Uterus (tissue), 4 donors: ENCODE measurements around the gene SHC4. TPM values are rescaled to one million over a fixed set of nuclear protein-coding genes. Genes with fewer than 3 reads are reported as not detected.

Experiments used
- DNase-seq, 2 donors: peaks; one replicate each; pipeline ENCODE4 v3.0.0-alpha.2; 2019 to 2020
- H3K27ac ChIP-seq, 2 donors: fragments of 200-600 bp; sonication (generic); 1 replicate in 1 of 2; 2 replicates in 1 of 2; pipeline ENCODE4 v1.5.1; 2016 to 2018
- H3K27me3 ChIP-seq, 2 donors: fragments of 200-600 bp; sonication (generic); one replicate each; pipeline ENCODE4 v1.5.1; 2018 to 2019; ENCODE audit warnings: control low read depth in 1 of 2
- H3K36me3 ChIP-seq, 2 donors: fragments of 200-600 bp; sonication (generic); one replicate each; pipeline ENCODE4 v1.5.1; 2019; ENCODE audit warnings: control low read depth in 1 of 2
- H3K4me1 ChIP-seq, 2 donors: fragments of 200-600 bp; sonication (generic); one replicate each; pipeline ENCODE4 v1.5.1; 2018 to 2019; ENCODE audit warnings: control low read depth in 1 of 2
- H3K4me3 ChIP-seq, 2 donors: fragments of 200-600 bp; sonication (generic); 1 replicate in 1 of 2; 2 replicates in 1 of 2; pipeline ENCODE4 v1.5.1; 2018 to 2019; ENCODE audit warnings: mild to moderate bottlenecking in 1 of 2
- H3K9me3 ChIP-seq, 2 donors: fragments of 200-600 bp; sonication (generic); one replicate each; pipeline ENCODE4 v1.5.1; 2019; ENCODE audit warnings: control low read depth in 1 of 2
- POLR2A ChIP-seq, 2 donors: fragments of 450-650 bp; IDR thresholded peaks; one replicate each; pipeline ENCODE4 v1.6.1; 2016; ENCODE audit warnings: antibody characterized with exemption in 2 of 2, mild to moderate bottlenecking in 1 of 2, moderate library complexity in 1 of 2
- intact Hi-C: fragments of 100-400 bp; cut with DNase I; formaldehyde crosslinking; loops from one replicate; pipeline ENCODE4 v1.15.1; 2023; ENCODE audit warnings: low total_unique reads
- total RNA-seq, 4 donors: library from RNA; depleted of rRNA in 3 of 4; stranded (reverse); fragments of >200 nt in 3 of 4; gene quantifications; one replicate each; pipeline versions ENCODE4 v1.1.0 to v1.2.4, GENCODE V29; 2014 to 2023
- TF ChIP-seq, protein P1 (sequence below), 4 experiments: fragments of 200-600 bp in 2 of 4; fragments of 450-650 bp in 2 of 4; sonication (generic) in 2 of 4; IDR thresholded peaks; one replicate each; pipeline ENCODE4 v1.5.1; 2016 to 2019; ENCODE audit warnings: antibody characterized with exemption in 4 of 4, mild to moderate bottlenecking in 2 of 4, moderate library complexity in 1 of 4
- donor health status: DM: yes; HTN: yes; CAD: no.

Gene SHC4
- total RNA-seq, 4 donors from 2014 or later, result 0.88 to 6.8 (median 5.0) TPM; not detected in 1

DNA sequence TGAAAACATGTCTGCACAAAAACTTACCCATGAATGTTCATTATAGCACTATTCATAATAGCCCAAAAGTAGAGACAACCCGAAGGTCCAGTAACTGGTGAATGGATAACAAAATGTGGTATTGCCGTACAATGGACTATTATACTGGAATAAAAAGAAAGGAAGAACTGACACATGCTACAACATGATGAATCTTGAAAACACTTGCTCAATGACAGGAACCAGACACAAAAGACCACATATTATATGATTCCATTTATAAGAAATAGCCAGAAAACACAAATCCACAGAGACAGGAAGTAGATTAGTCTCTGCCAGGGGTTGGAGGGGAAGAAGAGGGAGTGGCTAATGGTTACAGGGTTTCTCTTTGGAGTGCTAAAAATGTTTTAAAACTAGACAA lies 18.3 kb downstream of the SHC4 start:
- no peak for DNase-seq
- TF ChIP-seq, protein P1, sequence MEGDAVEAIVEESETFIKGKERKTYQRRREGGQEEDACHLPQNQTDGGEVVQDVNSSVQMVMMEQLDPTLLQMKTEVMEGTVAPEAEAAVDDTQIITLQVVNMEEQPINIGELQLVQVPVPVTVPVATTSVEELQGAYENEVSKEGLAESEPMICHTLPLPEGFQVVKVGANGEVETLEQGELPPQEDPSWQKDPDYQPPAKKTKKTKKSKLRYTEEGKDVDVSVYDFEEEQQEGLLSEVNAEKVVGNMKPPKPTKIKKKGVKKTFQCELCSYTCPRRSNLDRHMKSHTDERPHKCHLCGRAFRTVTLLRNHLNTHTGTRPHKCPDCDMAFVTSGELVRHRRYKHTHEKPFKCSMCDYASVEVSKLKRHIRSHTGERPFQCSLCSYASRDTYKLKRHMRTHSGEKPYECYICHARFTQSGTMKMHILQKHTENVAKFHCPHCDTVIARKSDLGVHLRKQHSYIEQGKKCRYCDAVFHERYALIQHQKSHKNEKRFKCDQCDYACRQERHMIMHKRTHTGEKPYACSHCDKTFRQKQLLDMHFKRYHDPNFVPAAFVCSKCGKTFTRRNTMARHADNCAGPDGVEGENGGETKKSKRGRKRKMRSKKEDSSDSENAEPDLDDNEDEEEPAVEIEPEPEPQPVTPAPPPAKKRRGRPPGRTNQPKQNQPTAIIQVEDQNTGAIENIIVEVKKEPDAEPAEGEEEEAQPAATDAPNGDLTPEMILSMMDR (IDR thresholded peaks at IDR 0.05), result no peak
- TF ChIP-seq POLR2A (IDR thresholded peaks at IDR 0.05), result no peak

DNA sequence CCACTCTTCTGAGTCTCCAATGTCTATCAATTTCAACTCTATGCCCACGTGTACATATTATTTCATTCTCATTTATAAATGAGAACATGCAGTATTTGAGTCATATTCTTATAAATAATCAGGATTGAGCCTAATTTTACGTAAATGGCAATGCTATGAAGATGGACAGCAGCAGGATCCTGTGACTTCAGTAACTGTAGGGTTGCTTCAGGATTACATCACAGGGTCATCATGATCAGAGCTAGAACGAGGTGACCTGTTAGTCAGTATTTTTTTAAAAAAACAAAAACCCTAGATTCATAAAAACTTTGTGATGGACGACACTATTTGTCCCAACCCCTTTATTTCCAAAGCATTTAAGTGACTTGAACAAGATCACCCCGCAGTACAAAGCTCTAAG lies 21.8 kb downstream of the SHC4 start:
- H3K27me3 ChIP-seq, result no peaks in the 10 kb centered on the region
- H3K4me3 ChIP-seq, result no peak overlapping the region
- H3K9me3 ChIP-seq, result no peaks in the 10 kb centered on the region
- no peaks in the 10 kb centered on the region for H3K4me1 ChIP-seq
- no peak overlapping the region for H3K27ac ChIP-seq
- TF ChIP-seq, protein P1 (IDR thresholded peaks at IDR 0.05), result no peak
- TF ChIP-seq POLR2A (IDR thresholded peaks at IDR 0.05), result no peak
- H3K36me3 ChIP-seq, result no peaks in the 10 kb centered on the region
- intact Hi-C loops, result no loop called here
- no peak for DNase-seq

More for the DNA sequence above, 18.3 kb downstream of the SHC4 start:
- Histone ChIP-seq H3K36me3 (no peaks in the 10 kb centered on the region), H3K27me3 (no peaks in the 10 kb centered on the region), H3K9me3 (no peaks in the 10 kb centered on the region), H3K27ac (no peak overlapping the region), H3K4me1 (no peaks in the 10 kb centered on the region), H3K4me3 (no peak overlapping the region)
- intact Hi-C loops, result no loop called here

DNA sequence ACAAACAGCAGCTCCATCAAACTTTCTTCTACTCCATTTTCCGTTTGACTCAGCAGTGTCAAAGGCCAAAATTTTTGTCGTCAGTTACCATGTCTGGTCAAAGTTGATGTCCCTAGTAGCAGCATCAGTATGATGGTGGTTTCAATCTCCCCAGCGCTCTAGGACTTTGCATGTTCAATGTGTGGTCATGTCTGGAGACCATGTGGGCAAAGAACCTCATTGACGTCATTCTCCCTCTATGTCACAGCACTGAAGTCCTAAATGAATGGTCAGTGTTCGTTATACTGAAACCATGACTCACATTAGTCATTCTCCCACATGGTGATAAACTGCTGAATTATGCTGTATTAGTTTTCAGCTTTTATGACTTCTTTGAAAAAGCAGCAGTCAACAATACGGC lies 23.2 kb downstream of the SHC4 start:
- no peak for DNase-seq
- Histone ChIP-seq H3K27ac (no peak overlapping the region), H3K27me3 (no peaks in the 10 kb centered on the region), H3K4me1 (no peaks in the 10 kb centered on the region), H3K4me3 (no peak overlapping the region), H3K9me3 (no peaks in the 10 kb centered on the region), H3K36me3 (no peaks in the 10 kb centered on the region)
- intact Hi-C loops, result no loop called here
- TF ChIP-seq POLR2A (IDR thresholded peaks at IDR 0.05), result no peak
- TF ChIP-seq, protein P1 (IDR thresholded peaks at IDR 0.05), result no peak

DNA sequence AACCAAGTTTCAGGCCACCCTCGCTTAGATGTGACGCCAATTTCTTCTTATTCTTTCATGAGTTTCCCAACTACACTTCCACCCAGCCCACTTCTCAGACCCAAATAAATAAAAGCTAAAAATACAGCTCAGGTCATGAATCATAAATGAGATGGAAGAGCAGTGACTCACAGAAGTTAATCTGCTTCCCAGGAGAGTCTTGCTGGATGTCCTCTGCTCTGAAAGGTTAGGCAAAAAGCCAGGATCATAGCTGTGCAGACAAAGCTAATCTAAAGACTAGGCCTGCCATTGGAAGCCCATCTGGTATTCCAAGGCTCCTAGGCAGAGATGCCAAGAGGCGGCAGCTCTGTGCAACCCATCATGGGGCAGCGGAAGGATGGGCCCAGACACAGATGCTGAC lies 24.1 kb downstream of the SHC4 start:
- Histone ChIP-seq H3K4me3 (no peak overlapping the region), H3K4me1 (no peaks in the 10 kb centered on the region), H3K9me3 (no peaks in the 10 kb centered on the region), H3K27me3 (no peaks in the 10 kb centered on the region), H3K27ac (no peak overlapping the region), H3K36me3 (no peaks in the 10 kb centered on the region)
- TF ChIP-seq POLR2A (IDR thresholded peaks at IDR 0.05), result no peak
- TF ChIP-seq, protein P1 (IDR thresholded peaks at IDR 0.05), result no peak
- intact Hi-C loops, result no loop called here
- no peak for DNase-seq

DNA sequence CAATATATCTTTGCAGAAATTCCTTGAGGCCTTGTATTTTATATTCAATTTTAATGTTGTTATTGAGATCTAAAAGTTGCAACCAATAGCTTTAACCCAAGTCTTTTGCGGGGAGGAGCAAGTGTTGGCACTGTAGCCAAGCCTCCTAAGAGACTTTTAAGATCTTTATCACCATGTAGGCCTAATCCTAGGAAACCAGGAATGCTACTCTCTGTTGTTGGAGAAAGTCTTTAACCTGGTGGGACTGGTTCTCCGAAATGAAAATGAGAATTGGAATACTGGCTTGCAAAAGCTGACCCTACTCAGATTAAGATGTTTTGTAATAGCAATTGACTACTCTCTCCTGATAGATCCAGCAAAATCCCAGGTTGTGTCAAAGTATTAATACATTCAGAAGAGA lies 25.8 kb downstream of the SHC4 start:
- H3K4me1 ChIP-seq, result no peaks in the 10 kb centered on the region
- H3K36me3 ChIP-seq, result no peaks in the 10 kb centered on the region
- H3K27ac ChIP-seq, result no peak overlapping the region
- H3K4me3 ChIP-seq, result no peak overlapping the region
- H3K9me3 ChIP-seq, result no peaks in the 10 kb centered on the region
- TF ChIP-seq, protein P1 (IDR thresholded peaks at IDR 0.05), result no peak
- TF ChIP-seq POLR2A (IDR thresholded peaks at IDR 0.05), result no peak
- intact Hi-C loops, result no loop called here
- no peaks in the 10 kb centered on the region for H3K27me3 ChIP-seq
- no peak for DNase-seq
